Fibroblast of the conjunctiva (primary cell): Measurements from ENCODE around the gene CD79B.
"Not testable (repeated sequence)": the region's sequence is repeated elsewhere in the genome, so short reads cannot be mapped to it uniquely, and the experiment has no call there.

Source experiments
- DNase-seq: peaks from one replicate; pipeline ENCODE4 v3.0.0-alpha.2; 2010; ENCODE audit warnings: low read depth

Gene CD79B

GRCh38 chr17:63933598-63933997, 1.5 kb upstream of the CD79B start:
- DNase-seq = no peak

- DNase-seq = no peak
Measured at GRCh38 chr17:63932721-63933120, 590 bp upstream of the CD79B start.

GRCh38 chr17:63930951-63931575, 1.1 kb downstream of the CD79B start:
- no peak for DNase-seq

- no peak for DNase-seq
Measured at GRCh38 chr17:63929860-63930766, 2.0 kb downstream of the CD79B start.

- DNase-seq = no peak
Measured at GRCh38 chr17:63928966-63929695, 3.0 kb downstream of the CD79B start.

- no peak for DNase-seq
Measured at GRCh38 chr17:63928172-63928666, 3.9 kb downstream of the CD79B start.

- no peak for DNase-seq
Measured at GRCh38 chr17:63927464-63928171, 4.5 kb downstream of the CD79B start.

GRCh38 chr17:63926164-63926563, 6.0 kb downstream of the CD79B start:
- no peak for DNase-seq

GRCh38 chr17:63925615-63926014, 6.5 kb downstream of the CD79B start:
- no peak for DNase-seq

GRCh38 chr17:63922402-63922801, 9.7 kb downstream of the CD79B start:
- not testable (repeated sequence) for DNase-seq

GRCh38 chr17:63920779-63921178, 11.4 kb downstream of the CD79B start:
- DNase-seq = not testable (repeated sequence)

- not testable (repeated sequence) for DNase-seq
Measured at GRCh38 chr17:63920050-63920449, 12.1 kb downstream of the CD79B start.

- DNase-seq = peak; percentile 35
Measured at GRCh38 chr17:63919311-63919723, 12.8 kb downstream of the CD79B start.

GRCh38 chr17:63918789-63919305, 13.3 kb downstream of the CD79B start, which contains the start of gene GH1:
Gene GH1 (minus strand): TSS chr17:63918839. CDS start chr17:63918776, 63 bp downstream.
- DNase-seq = not testable (repeated sequence)

- DNase-seq = no peak
Measured at GRCh38 chr17:63918305-63918704, 13.8 kb downstream of the CD79B start.

- no peak for DNase-seq
Measured at GRCh38 chr17:63917646-63918045, 14.5 kb downstream of the CD79B start.

- not testable (repeated sequence) for DNase-seq
Measured at GRCh38 chr17:63917206-63917605, 14.9 kb downstream of the CD79B start.

GRCh38 chr17:63916566-63917185, 15.5 kb downstream of the CD79B start:
- DNase-seq = no peak

- DNase-seq = not testable (repeated sequence)
Measured at GRCh38 chr17:63915753-63916152, 16.4 kb downstream of the CD79B start.

GRCh38 chr17:63914471-63914870, 17.7 kb downstream of the CD79B start:
- no peak for DNase-seq

GRCh38 chr17:63911657-63912100, 20.5 kb downstream of the CD79B start:
- no peak for DNase-seq
